HepG2 (cell line): ENCODE data around the gene SLC7A11. TPM values are rescaled to one million over a fixed set of nuclear protein-coding genes. Genes with fewer than 3 reads are reported as not detected.

ENCODE experiments used
- ATF7 ChIP-seq, 2 experiments: fragments of 450-650 bp in 1 of 2; sonication (generic) in 1 of 2; formaldehyde crosslinking in 1 of 2; IDR thresholded peaks; 2 replicates each; pipeline versions ENCODE4 v1.4.0 to v1.6.1; 2016 to 2020; ENCODE audit warnings: antibody characterized with exemption in 1 of 2, mild to moderate bottlenecking in 1 of 2, missing genetic modification reagents in 1 of 2
- CERS6 ChIP-seq: sonication (generic); formaldehyde crosslinking; IDR thresholded peaks from 2 replicates; pipeline ENCODE4 v1.5.0; 2020; ENCODE audit warnings: missing genetic modification reagents
- DNMT1 ChIP-seq: sonication (generic); formaldehyde crosslinking; IDR thresholded peaks from 2 replicates; pipeline ENCODE4 v1.5.1; 2020; ENCODE audit warnings: mild to moderate bottlenecking, missing genetic modification reagents
- HMGXB3 ChIP-seq: sonication (generic); formaldehyde crosslinking; IDR thresholded peaks from 2 replicates; pipeline ENCODE4 v1.4.0; 2020; ENCODE audit warnings: missing genetic modification reagents, borderline replicate concordance
- KDM1A ChIP-seq: IDR thresholded peaks from 2 replicates; pipeline ENCODE4 v1.6.1; 2016; ENCODE audit warnings: missing compliant biosample characterization
- KMT2A ChIP-seq: sonication (generic); formaldehyde crosslinking; IDR thresholded peaks from 2 replicates; pipeline ENCODE4 v1.4.0; 2020; ENCODE audit warnings: missing genetic modification reagents
- POLR2AphosphoS2 ChIP-seq: IDR thresholded peaks from 2 replicates; pipeline ENCODE4 v1.6.1; 2011; ENCODE audit warnings: low read depth, low read length, improper control_type of control experiment
- POLR2G ChIP-seq: fragments of 200-400 bp; formaldehyde crosslinking; IDR thresholded peaks from 2 replicates; pipeline ENCODE4 v1.6.1; 2018; ENCODE audit warnings: mild to moderate bottlenecking, low read depth, low read length, moderate library complexity
- RARA ChIP-seq: IDR thresholded peaks from 2 replicates; pipeline ENCODE4 v1.6.1; 2016; ENCODE audit warnings: missing genetic modification reagents, missing compliant biosample characterization
- RBFOX2 ChIP-seq: fragments of 200-400 bp; formaldehyde crosslinking; IDR thresholded peaks from 2 replicates; pipeline ENCODE4 v1.6.1; 2017; ENCODE audit warnings: low read depth, mild to moderate bottlenecking, low read length
- SKI ChIP-seq: fragments of 450-650 bp; IDR thresholded peaks from one replicate; pipeline ENCODE4 v1.6.1; 2018; ENCODE audit warnings: mild to moderate bottlenecking; ENCODE audit not compliant: partially characterized antibody
- SP140L ChIP-seq: sonication (generic); formaldehyde crosslinking; IDR thresholded peaks from 2 replicates; pipeline ENCODE4 v1.4.0; 2020; ENCODE audit warnings: missing genetic modification reagents, borderline replicate concordance
- TARDBP ChIP-seq: sonication (generic); formaldehyde crosslinking; IDR thresholded peaks from 2 replicates; pipeline ENCODE4 v1.8.0; 2022; ENCODE audit warnings: mild to moderate bottlenecking, missing genetic modification reagents
- TBX2 ChIP-seq: sonication (generic); formaldehyde crosslinking; IDR thresholded peaks from 2 replicates; pipeline ENCODE4 v1.5.0; 2020; ENCODE audit warnings: missing genetic modification reagents, mild to moderate bottlenecking, borderline replicate concordance
- TFDP2 ChIP-seq: sonication (generic); formaldehyde crosslinking; IDR thresholded peaks from 2 replicates; pipeline ENCODE4 v1.4.0; 2020; ENCODE audit warnings: missing genetic modification reagents
- YY1 ChIP-seq: IDR thresholded peaks from 2 replicates; pipeline ENCODE4 v1.6.1; 2011; ENCODE audit warnings: low read length, low read depth, moderate library complexity, mild to moderate bottlenecking; ENCODE audit not compliant: insufficient read depth, insufficient replicate concordance
- ZBTB49 ChIP-seq: sonication (generic); formaldehyde crosslinking; IDR thresholded peaks from 2 replicates; pipeline ENCODE4 v1.4.0; 2020; ENCODE audit warnings: missing genetic modification reagents, borderline replicate concordance
- ZFP37 ChIP-seq: sonication (generic); formaldehyde crosslinking; IDR thresholded peaks from 2 replicates; pipeline ENCODE4 v1.4.0; 2020; ENCODE audit warnings: missing genetic modification reagents, borderline replicate concordance
- ZNF441 ChIP-seq: sonication (generic); formaldehyde crosslinking; IDR thresholded peaks from 2 replicates; pipeline ENCODE4 v1.7.0; 2021; ENCODE audit warnings: missing genetic modification reagents, borderline replicate concordance
- ZNF563 ChIP-seq: sonication (generic); formaldehyde crosslinking; IDR thresholded peaks from 2 replicates; pipeline ENCODE4 v1.8.0; 2022; ENCODE audit warnings: mild to moderate bottlenecking, moderate library complexity, missing genetic modification reagents
- polyA plus RNA-seq, 8 experiments: library from polyadenylated mRNA; depleted of rRNA in 3 of 8; stranded (reverse) in 7 of 8; unstranded in 1 of 8; fragments of >200 nt; fragmentation: Illumina TruSeq in 4 of 8; extraction: Trizol in 4 of 8; gene quantifications; 2 replicates each; pipeline versions ENCODE4 v1.2.1 to v1.2.3, GENCODE V29; 2011 to 2016; ENCODE audit warnings: low read depth in 4 of 8, missing spikeins in 1 of 8, mixed read lengths in 1 of 8; ENCODE audit not compliant: insufficient read depth in 1 of 8
- total RNA-seq, 5 experiments: library from RNA; depleted of rRNA; stranded (reverse); fragments of >200 nt; fragmentation: Illumina TruSeq; extraction: Trizol; gene quantifications; 2 replicates each; pipeline ENCODE4 v1.2.3, GENCODE V29; 2016; ENCODE audit warnings: low read depth in 1 of 5

Gene SLC7A11
- total and polyA plus RNA-seq, 2 of the 13 experiments (the other 11 are each of a cell fraction or from before 2014, with no cell fraction given), result 15.7 to 17.5 TPM

GRCh38 chr4:138242076-138242833, at the start of gene SLC7A11 (continued):
- TF ChIP-seq KDM1A (CRISPR knock-in tag) (no peak), POLR2AphosphoS2 (peak; percentile 72; the same call in 1 of the 2 replicates), SP140L (CRISPR knock-in tag) (no peak), ZNF441 (CRISPR knock-in tag) (0 out of 2 replicates have a peak, but pooled peaks have one; percentile 40), TARDBP (no peak), DNMT1 (no peak), TBX2 (peak; percentile 53), ZBTB49 (CRISPR knock-in tag) (no peak), HMGXB3 (CRISPR knock-in tag) (0 out of 2 replicates have a peak, but pooled peaks have one; percentile 63), CERS6 (CRISPR knock-in tag) (no peak), RBFOX2 (peak; percentile 80), ZFP37 (peak; percentile 64; the same call in 1 of the 2 replicates), TFDP2 (peak; percentile 45; the same call in 1 of the 2 replicates), YY1 (peak; percentile 10), ZNF563 (CRISPR knock-in tag) (0 out of 2 replicates have a peak, but pooled peaks have one; percentile 46), POLR2G (peak; percentile 95), KMT2A (CRISPR knock-in tag) (peak; percentile 79; the same call in 1 of the 2 replicates), SKI (no peak), ATF7 (IDR thresholded peaks at IDR 0.05) (peak; percentile 78), ATF7 (CRISPR knock-in tag; IDR thresholded peaks at IDR 0.05) (peak; percentile 44; the same call in 1 of the 2 replicates), RARA (peak; percentile 35; the same call in 1 of the 2 replicates)
